ENCODE results near the gene SRXN1.

SRXN1 gene

DNA sequence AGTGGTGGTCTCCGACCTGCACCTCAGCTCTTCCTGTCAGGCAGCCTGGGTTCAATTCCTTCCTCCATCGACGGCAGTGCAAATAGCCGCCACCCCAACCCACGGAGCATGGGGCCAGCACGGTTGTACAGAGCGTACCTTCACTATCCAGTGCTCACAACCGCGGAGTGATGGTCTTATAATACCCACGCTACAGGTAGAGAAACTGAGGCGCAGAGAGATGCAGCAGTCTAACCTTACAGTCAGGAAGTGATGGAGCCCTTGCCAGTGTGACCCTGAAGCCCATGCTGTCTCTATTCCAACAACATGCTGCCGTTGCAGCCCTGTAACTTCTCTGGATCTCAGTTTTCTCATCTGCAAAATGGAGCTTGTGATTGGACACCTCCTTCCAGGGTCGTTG is 11.6 kb upstream of the SRXN1 start:
- Histone ChIP-seq H3K9me3 (ENCODE audit: low read length) (no peaks in the 10 kb centered on the region), H3K9me2 (ENCODE audit: low read depth, low read length) (no peaks in the 10 kb centered on the region), H3F3A (ENCODE audit: insufficient read depth, low read length) (no peaks in the 10 kb centered on the region), H2AFZ (ENCODE audit: low read length) (no peak overlapping the region), H3K4me2 (ENCODE audit: low read length) (no peak overlapping the region), H3K27ac (ENCODE audit: low read depth, low read length, poor library complexity, severe bottlenecking) (no peak overlapping the region), H3K79me2 (ENCODE audit: insufficient read depth, low read length) (no peaks in the 10 kb centered on the region), H3K36me3 (ENCODE audit: insufficient read depth, low read length) (no peaks in the 10 kb centered on the region), H4K20me1 (ENCODE audit: insufficient read depth, low read length) (no peaks in the 10 kb centered on the region), H3K27me3 (ENCODE audit: insufficient read depth, low read length) (no peaks in the 10 kb centered on the region), H3K4me3 (ENCODE audit: low read depth, low read length, poor library complexity, severe bottlenecking) (no peak overlapping the region), H3K4me1 (ENCODE audit: insufficient read depth, low read length, severe bottlenecking) (no peaks in the 10 kb centered on the region), H3K9ac (ENCODE audit: low read length) (no peak overlapping the region)
- TF ChIP-seq CTCF (IDR thresholded peaks at IDR 0.05; ENCODE audit: low read length), result no peak
- no peak for TF ChIP-seq EZH2 (IDR thresholded peaks at IDR 0.05; ENCODE audit: borderline replicate concordance, low read length)

- Histone ChIP-seq H3K9ac (ENCODE audit: low read length) (no peak overlapping the region), H3K79me2 (ENCODE audit: insufficient read depth, low read length) (no peaks in the 10 kb centered on the region), H3K9me2 (ENCODE audit: low read depth, low read length) (no peaks in the 10 kb centered on the region), H2AFZ (ENCODE audit: low read length) (no peak overlapping the region), H3K9me3 (ENCODE audit: low read length) (no peaks in the 10 kb centered on the region), H3F3A (ENCODE audit: insufficient read depth, low read length) (no peaks in the 10 kb centered on the region), H3K27me3 (ENCODE audit: insufficient read depth, low read length) (no peaks in the 10 kb centered on the region), H4K20me1 (ENCODE audit: insufficient read depth, low read length) (no peaks in the 10 kb centered on the region), H3K4me3 (ENCODE audit: low read depth, low read length, poor library complexity, severe bottlenecking) (no peak overlapping the region), H3K27ac (ENCODE audit: low read depth, low read length, poor library complexity, severe bottlenecking) (no peak overlapping the region), H3K36me3 (ENCODE audit: insufficient read depth, low read length) (no peaks in the 10 kb centered on the region), H3K4me2 (ENCODE audit: low read length) (no peak overlapping the region), H3K4me1 (ENCODE audit: insufficient read depth, low read length, severe bottlenecking) (no peaks in the 10 kb centered on the region)
- no peak for TF ChIP-seq EZH2 (IDR thresholded peaks at IDR 0.05; ENCODE audit: borderline replicate concordance, low read length)
Measured at GRCh38 chr20:664151-664550, 11.2 kb upstream of the SRXN1 start.

- no peak overlapping the region for H3K4me2 ChIP-seq (ENCODE audit: low read length)
- H3K27ac ChIP-seq (ENCODE audit: low read depth, low read length, poor library complexity, severe bottlenecking), result no peak overlapping the region
- H3F3A ChIP-seq (ENCODE audit: insufficient read depth, low read length), result no peaks in the 10 kb centered on the region
- H3K9me2 ChIP-seq (ENCODE audit: low read depth, low read length), result no peaks in the 10 kb centered on the region
- no peaks in the 10 kb centered on the region for H4K20me1 ChIP-seq (ENCODE audit: insufficient read depth, low read length)
- TF ChIP-seq EZH2 (IDR thresholded peaks at IDR 0.05; ENCODE audit: borderline replicate concordance, low read length) (no peak), CTCF (IDR thresholded peaks at IDR 0.05; ENCODE audit: low read length) (no peak)
- H3K4me1 ChIP-seq (ENCODE audit: insufficient read depth, low read length, severe bottlenecking), result no peaks in the 10 kb centered on the region
- H3K36me3 ChIP-seq (ENCODE audit: insufficient read depth, low read length), result no peaks in the 10 kb centered on the region
- H3K4me3 ChIP-seq (ENCODE audit: low read depth, low read length, poor library complexity, severe bottlenecking), result no peak overlapping the region
- H2AFZ ChIP-seq (ENCODE audit: low read length), result no peak overlapping the region
- H3K9me3 ChIP-seq (ENCODE audit: low read length), result no peaks in the 10 kb centered on the region
- no peak overlapping the region for H3K9ac ChIP-seq (ENCODE audit: low read length)
- no peaks in the 10 kb centered on the region for H3K27me3 ChIP-seq (ENCODE audit: insufficient read depth, low read length)
- no peaks in the 10 kb centered on the region for H3K79me2 ChIP-seq (ENCODE audit: insufficient read depth, low read length)
Measured at GRCh38 chr20:663315-664090, 10.5 kb upstream of the SRXN1 start.

All from OCI-LY1 (cell line).